Neuronal stem cell (in vitro differentiated cells): ENCODE measurements around the gene PELI1.
A peak's percentile ranks its signal among the peaks of the same experiment; 100 is the strongest.

Experiments
- DNase-seq: peaks from one replicate; pipeline ENCODE4 v3.0.0-alpha.2; 2013; ENCODE audit warnings: low spot score
- H2AFZ ChIP-seq: one replicate; pipeline ENCODE4 v1.6.1; 2013; ENCODE audit warnings: mild to moderate bottlenecking, low read length, inconsistent platforms
- H2AK5ac ChIP-seq: 2 replicates; pipeline ENCODE4 v1.6.1; 2013; ENCODE audit warnings: low read depth, mild to moderate bottlenecking, inconsistent platforms, low read length, moderate library complexity, mixed read lengths
- H2BK120ac ChIP-seq: 2 replicates; pipeline ENCODE4 v1.6.1; 2013; ENCODE audit warnings: low read depth, mild to moderate bottlenecking, inconsistent platforms, low read length, moderate library complexity, mixed read lengths
- H2BK12ac ChIP-seq: one replicate; pipeline ENCODE4 v1.6.1; 2013; ENCODE audit warnings: low read length, inconsistent platforms
- H2BK15ac ChIP-seq: 2 replicates; pipeline ENCODE4 v1.6.1; 2013; ENCODE audit warnings: mild to moderate bottlenecking, low read length, inconsistent platforms, mixed read lengths
- H2BK5ac ChIP-seq: one replicate; pipeline ENCODE4 v1.6.1; 2013; ENCODE audit warnings: inconsistent platforms, mild to moderate bottlenecking, low read length, moderate library complexity
- H3K14ac ChIP-seq: one replicate; pipeline ENCODE4 v1.6.1; 2013; ENCODE audit warnings: low read length, inconsistent platforms
- H3K18ac ChIP-seq: 2 replicates; pipeline ENCODE4 v1.6.1; 2013; ENCODE audit warnings: low read length, inconsistent platforms
- H3K23ac ChIP-seq: 2 replicates; pipeline ENCODE4 v1.6.1; 2013; ENCODE audit warnings: low read depth, mild to moderate bottlenecking, mixed read lengths, low read length, inconsistent platforms; ENCODE audit not compliant: poor library complexity
- H3K27ac ChIP-seq: replicated peaks from 3 replicates; pipeline ENCODE4 v1.5.1; 2013; ENCODE audit warnings: low read length, inconsistent platforms
- H3K27me3 ChIP-seq, 3 experiments: 2 replicates each; pipeline ENCODE4 v1.6.1; 2013; ENCODE audit warnings: low read length in 3 of 3, mild to moderate bottlenecking in 2 of 3, inconsistent platforms in 1 of 3, low read depth in 1 of 3, mixed read lengths in 1 of 3, moderate library complexity in 1 of 3; ENCODE audit not compliant: control insufficient read depth in 3 of 3, insufficient read depth in 3 of 3
- H3K36me3 ChIP-seq, 2 donors: replicated peaks in 1 of 2; 2 replicates each; pipeline ENCODE4 v1.6.1; 2013; ENCODE audit warnings: low read length in 2 of 2; ENCODE audit not compliant: control insufficient read depth in 2 of 2, insufficient read depth in 2 of 2
- H3K4ac ChIP-seq: 2 replicates; pipeline ENCODE4 v1.6.1; 2013; ENCODE audit warnings: inconsistent platforms, mild to moderate bottlenecking, low read length, moderate library complexity
- H3K4me1 ChIP-seq, 2 donors: 1 replicate in 1 of 2; 2 replicates in 1 of 2; pipeline ENCODE4 v1.6.1; 2013; ENCODE audit warnings: low read length in 2 of 2, low read depth in 1 of 2; ENCODE audit not compliant: control insufficient read depth in 2 of 2, insufficient read depth in 1 of 2
- H3K4me2 ChIP-seq: one replicate; pipeline ENCODE4 v1.6.1; 2013; ENCODE audit warnings: mild to moderate bottlenecking, low read length, inconsistent platforms; ENCODE audit not compliant: insufficient read depth, poor library complexity, severe bottlenecking
- H3K4me3 ChIP-seq, 2 donors: 2 replicates each; pipeline ENCODE4 v1.5.1; 2013; ENCODE audit warnings: low read length in 2 of 2, mild to moderate bottlenecking in 2 of 2, inconsistent platforms in 1 of 2, moderate library complexity in 1 of 2
- H3K79me1 ChIP-seq: one replicate; pipeline ENCODE4 v1.6.1; 2013; ENCODE audit warnings: low read depth, mild to moderate bottlenecking, inconsistent platforms, low read length, moderate library complexity
- H3K9ac ChIP-seq: one replicate; pipeline ENCODE4 v1.6.1; 2013; ENCODE audit warnings: mild to moderate bottlenecking, low read depth, low read length, inconsistent platforms; ENCODE audit not compliant: poor library complexity
- H3K9me3 ChIP-seq, 2 donors: replicated peaks in 1 of 2; 2 replicates each; pipeline versions ENCODE3 to v1.6.1; 2013; ENCODE audit warnings: low read length in 2 of 2, mild to moderate bottlenecking in 2 of 2, inconsistent platforms in 1 of 2, low read depth in 1 of 2, mixed read lengths in 1 of 2, moderate library complexity in 1 of 2; ENCODE audit not compliant: control insufficient read depth in 2 of 2, insufficient read depth in 1 of 2
- H4K8ac ChIP-seq: one replicate; pipeline ENCODE4 v1.6.1; 2013; ENCODE audit warnings: low read depth, mild to moderate bottlenecking, inconsistent platforms, low read length, moderate library complexity
- H4K91ac ChIP-seq: one replicate; pipeline ENCODE4 v1.6.1; 2013; ENCODE audit warnings: low read length, low read depth, mild to moderate bottlenecking, inconsistent platforms; ENCODE audit not compliant: poor library complexity
- WGBS, 2 donors: extraction: QIAGEN DNeasy Blood & Tissue Kit; methylation state at CpG; one replicate each; pipeline ENCODE4 v1.1.7; 2013; ENCODE audit warnings: missing lambda C conversion rate in 2 of 2, mixed read lengths in 1 of 2; ENCODE audit not compliant: insufficient read length in 2 of 2, insufficient replicate concordance in 1 of 2; ENCODE audit errors: extremely low coverage in 2 of 2; 5-methylcytosine and 5-hydroxymethylcytosine counted together

PELI1 gene

DNA sequence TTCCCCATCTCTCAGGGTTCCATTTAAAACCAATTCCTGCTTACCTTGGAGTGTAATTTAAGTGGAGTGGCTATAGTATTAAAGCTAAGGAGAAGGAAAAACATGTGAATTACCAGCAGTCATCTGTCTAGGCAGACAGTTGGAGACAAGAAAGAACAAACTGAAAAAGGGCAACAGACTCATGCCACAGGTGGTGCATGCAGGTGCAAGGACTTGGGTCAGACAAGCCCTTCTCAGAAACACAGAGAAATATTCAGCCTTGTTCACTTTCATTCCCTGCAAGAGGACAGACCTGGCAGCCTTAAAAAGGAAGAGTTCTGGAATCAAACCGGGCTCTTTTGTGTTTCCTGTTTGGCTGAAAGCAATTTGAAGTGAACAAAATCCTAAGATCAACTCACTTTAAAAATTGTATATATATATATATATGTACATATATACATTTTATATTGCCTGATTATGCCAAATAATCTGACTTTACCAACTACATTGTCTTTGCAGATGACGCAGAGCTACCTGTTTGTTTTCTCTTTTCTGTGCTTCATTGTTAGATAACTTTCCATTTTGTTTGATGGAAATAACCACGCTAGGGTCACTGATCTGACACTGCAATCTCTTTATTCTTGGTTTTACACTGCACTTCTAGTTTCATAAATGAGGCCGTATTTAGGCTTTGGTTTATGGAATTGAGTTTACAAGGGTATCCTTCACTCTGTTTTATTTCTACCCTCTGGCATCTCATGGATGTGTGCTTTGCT is 89.9 kb downstream of the PELI1 start:
- peaks cover 0 to 2% (median 0%) of the 10 kb centered on the region in 3 experiments for H3K27me3 ChIP-seq
- H4K8ac ChIP-seq = no peak overlapping the region
- H2AK5ac ChIP-seq = no peak overlapping the region
- H4K91ac ChIP-seq = no peak overlapping the region
- no peak overlapping the region for H3K9ac ChIP-seq
- H2BK5ac ChIP-seq = no peak overlapping the region
- H3K79me1 ChIP-seq = no peaks in the 10 kb centered on the region
- H3K23ac ChIP-seq = no peak overlapping the region
- H2BK120ac ChIP-seq = no peak overlapping the region
- no peak overlapping the region for H2AFZ ChIP-seq
- no CpG with 5 or more reads among the region's 4 CpGs for WGBS, 2 donors
- no peak overlapping the region for H3K18ac ChIP-seq
- no peaks in the 10 kb centered on the region for H3K36me3 ChIP-seq
- peaks cover 5 to 11% of the 10 kb centered on the region in 2 donors for H3K4me1 ChIP-seq
- no peak overlapping the region for H3K4me2 ChIP-seq
- no peak overlapping the region for H2BK12ac ChIP-seq
- no peak overlapping the region for H2BK15ac ChIP-seq
- no peak overlapping the region for H3K4me3 ChIP-seq
- no peak overlapping the region for H3K27ac ChIP-seq
- no peak for DNase-seq
- no peak overlapping the region for H3K4ac ChIP-seq
- H3K9me3 ChIP-seq = no peaks in the 10 kb centered on the region
- H3K14ac ChIP-seq = no peak overlapping the region

- Histone ChIP-seq H2AK5ac (no peak overlapping the region), H3K9ac (no peak overlapping the region), H3K36me3 (no peaks in the 10 kb centered on the region), H3K4me1 (peaks cover 5 to 11% of the 10 kb centered on the region in 2 donors), H2BK120ac (no peak overlapping the region), H3K4me3 (no peak overlapping the region), H4K91ac (no peak overlapping the region), H3K23ac (no peak overlapping the region), H2BK12ac (no peak overlapping the region), H3K14ac (no peak overlapping the region), H3K79me1 (no peaks in the 10 kb centered on the region), H3K9me3 (no peaks in the 10 kb centered on the region), H3K4ac (no peak overlapping the region), H3K4me2 (no peak overlapping the region), H3K27me3 (peaks cover 0 to 2% (median 0%) of the 10 kb centered on the region in 3 experiments), H2BK5ac (no peak overlapping the region), H3K18ac (no peak overlapping the region), H2BK15ac (no peak overlapping the region), H2AFZ (no peak overlapping the region), H3K27ac (no peak overlapping the region), H4K8ac (no peak overlapping the region)
- WGBS, 2 donors = no CpG with 5 or more reads among the region's 3 CpGs
- no peak for DNase-seq
Observed at GRCh38 chr2:64052463-64053241, 91.6 kb downstream of the PELI1 start.

- peak overlapping the region; percentile 27 for H2AFZ ChIP-seq
- no peak overlapping the region for H3K4me3 ChIP-seq
- H3K14ac ChIP-seq = no peak overlapping the region
- H3K79me1 ChIP-seq = no peaks in the 10 kb centered on the region
- H3K36me3 ChIP-seq = no peaks in the 10 kb centered on the region
- H2BK5ac ChIP-seq = no peak overlapping the region
- no CpG with 5 or more reads among the region's 3 CpGs for WGBS, 2 donors
- no peak overlapping the region for H3K9ac ChIP-seq
- H3K18ac ChIP-seq = no peak overlapping the region
- no peak overlapping the region for H2BK15ac ChIP-seq
- H2AK5ac ChIP-seq = no peak overlapping the region
- no peaks in the 10 kb centered on the region for H3K9me3 ChIP-seq
- no peak overlapping the region for H3K23ac ChIP-seq
- peak; percentile 36 for DNase-seq
- H3K27ac ChIP-seq = no peak overlapping the region
- H2BK12ac ChIP-seq = no peak overlapping the region
- H3K27me3 ChIP-seq = peaks cover 0 to 2% (median 0%) of the 10 kb centered on the region in 3 experiments
- H4K8ac ChIP-seq = no peak overlapping the region
- peaks cover 5 to 11% of the 10 kb centered on the region in 2 donors for H3K4me1 ChIP-seq
- H2BK120ac ChIP-seq = no peak overlapping the region
- no peak overlapping the region for H3K4me2 ChIP-seq
- H4K91ac ChIP-seq = no peak overlapping the region
- H3K4ac ChIP-seq = no peak overlapping the region
Observed at GRCh38 chr2:64049633-64050220, 94.5 kb downstream of the PELI1 start.

DNA sequence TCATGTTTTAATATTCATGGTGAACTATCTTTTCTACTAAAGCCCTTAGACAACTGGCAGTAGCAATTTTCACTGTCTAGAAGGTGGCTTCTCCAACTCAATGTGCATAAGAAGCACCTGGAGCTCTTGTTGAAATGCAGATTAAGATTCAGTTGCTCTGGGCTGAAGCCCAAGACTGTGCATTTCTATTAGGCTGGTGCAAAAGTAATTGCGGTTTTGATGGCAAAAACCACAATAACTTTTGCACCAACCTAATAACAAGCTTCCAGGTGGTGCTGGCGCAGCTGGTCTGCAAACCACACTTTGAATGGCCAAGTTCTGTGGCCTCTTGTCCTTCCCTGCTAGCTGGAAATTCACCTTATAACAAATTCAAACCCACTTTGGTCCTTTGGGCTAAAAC is 98.3 kb downstream of the PELI1 start:
- no peak overlapping the region for H3K23ac ChIP-seq
- H3K4ac ChIP-seq = no peak overlapping the region
- H2AK5ac ChIP-seq = no peak overlapping the region
- H2AFZ ChIP-seq = no peak overlapping the region
- H3K9ac ChIP-seq = no peak overlapping the region
- no peak overlapping the region for H2BK12ac ChIP-seq
- DNase-seq = no peak
- no peak overlapping the region for H3K18ac ChIP-seq
- no peak overlapping the region for H3K4me3 ChIP-seq
- no peak overlapping the region for H3K14ac ChIP-seq
- no peak overlapping the region for H2BK120ac ChIP-seq
- H2BK15ac ChIP-seq = no peak overlapping the region
- H3K4me2 ChIP-seq = no peak overlapping the region
- H4K8ac ChIP-seq = no peak overlapping the region
- no peaks in the 10 kb centered on the region for H3K4me1 ChIP-seq
- no peak overlapping the region for H4K91ac ChIP-seq
- H3K9me3 ChIP-seq = no peaks in the 10 kb centered on the region
- no peak overlapping the region for H2BK5ac ChIP-seq
- no peak overlapping the region for H3K27ac ChIP-seq
- no peaks in the 10 kb centered on the region for H3K79me1 ChIP-seq
- peaks cover 0 to 2% (median 0%) of the 10 kb centered on the region in 3 experiments for H3K27me3 ChIP-seq
- H3K36me3 ChIP-seq = no peaks in the 10 kb centered on the region
- no CpG with 5 or more reads among the region's 2 CpGs for WGBS, 2 donors
